ENCODE data around the gene GSX2. TPM values are rescaled to one million over a fixed set of nuclear protein-coding genes. Genes with fewer than 3 reads are reported as not detected.
"Not testable (repeated sequence)": the region's sequence is repeated elsewhere in the genome, so short reads cannot be mapped to it uniquely, and the experiment has no call there.

Gene GSX2
- total RNA-seq (not detected), polyA plus RNA-seq (not detected)
- long read RNA-seq, donor 1: 0 reads
- long read RNA-seq, donor 2: 0 reads
- long read RNA-seq, donor 3: 0 reads
- long read RNA-seq, donor 4: 0 reads

- intact Hi-C loops (cut with DNase I): loop anchor here in 1 of 4 donors (10.0 kb wide), 1 partner anchor 115 kb away; no protein-coding TSS in a partner anchor
- peaks cover 12% of the 10 kb centered on the region for H3K4me1 ChIP-seq (ENCODE audit: control insufficient read depth, insufficient read depth, low read length)
- H3K27me3 ChIP-seq (ENCODE audit: control insufficient read depth, insufficient read depth): no peaks in the 10 kb centered on the region
- under 1% methylated on average over 66 of the region's 66 CpGs for WGBS
- H3K4me3 ChIP-seq (ENCODE audit: low read length): peak within 1 kb of the TSS; percentile 45
- DNase-seq: peak; percentile 67 to 80 (median 78)
- no peak within 1 kb of the TSS for H3K27ac ChIP-seq (ENCODE audit: low read length)
- H3K9me3 ChIP-seq (ENCODE audit: control insufficient read depth, low read length): no peaks in the 10 kb centered on the region
- ATAC-seq: peak; percentile 15 to 28
Observed at GRCh38 chr4:54099748-54100574, at the start of gene GSX2. TSS of gene GSX2 (plus strand) at chr4:54100163. CDS start at chr4:54100345, 182 bp downstream.

- peaks cover 1% of the 10 kb centered on the region for H3K4me1 ChIP-seq (ENCODE audit: control insufficient read depth, insufficient read depth, low read length)
- H3K9me3 ChIP-seq (ENCODE audit: control insufficient read depth, low read length): no peaks in the 10 kb centered on the region
Observed at GRCh38 chr4:54050214-54050904, 49.6 kb upstream of the GSX2 start.

GRCh38 chr4:54053322-54053721 lies 46.6 kb upstream of the GSX2 start:
- 83% methylated on average over 5 of the region's 5 CpGs for WGBS
- H3K4me1 ChIP-seq (ENCODE audit: control insufficient read depth, insufficient read depth, low read length); H3K4me3 ChIP-seq (ENCODE audit: low read length); H3K27ac ChIP-seq (ENCODE audit: low read length); ATAC-seq; H3K27me3 ChIP-seq (ENCODE audit: control insufficient read depth, insufficient read depth); intact Hi-C loops (cut with DNase I); H3K9me3 ChIP-seq (ENCODE audit: control insufficient read depth, low read length): not testable (repeated sequence)
- DNase-seq: peak in 1 of 3 donors; percentile 41

More at GRCh38 chr4:54050214-54050904, 49.6 kb upstream of the GSX2 start:
- DNase-seq: no peak
- no peak overlapping the region for H3K27ac ChIP-seq (ENCODE audit: low read length)
- intact Hi-C loops (cut with DNase I): loop anchor here in 1 of 4 donors (2.0 kb wide), 1 partner anchor 24 kb away; no protein-coding TSS in a partner anchor
- ATAC-seq: no peak
- no peak overlapping the region for H3K4me3 ChIP-seq (ENCODE audit: low read length)
- 25% methylated on average over 1 of the region's 1 CpG for WGBS
- H3K27me3 ChIP-seq (ENCODE audit: control insufficient read depth, insufficient read depth): no peaks in the 10 kb centered on the region

- no peak for ATAC-seq
- 95% methylated on average over 2 of the region's 2 CpGs for WGBS
- no peak overlapping the region for H3K27ac ChIP-seq (ENCODE audit: low read length)
- DNase-seq: no peak
- peaks cover 3% of the 10 kb centered on the region for H3K4me1 ChIP-seq (ENCODE audit: control insufficient read depth, insufficient read depth, low read length)
- H3K27me3 ChIP-seq (ENCODE audit: control insufficient read depth, insufficient read depth): no peaks in the 10 kb centered on the region
- no peak overlapping the region for H3K4me3 ChIP-seq (ENCODE audit: low read length)
- intact Hi-C loops (cut with DNase I): no loop called here
- no peaks in the 10 kb centered on the region for H3K9me3 ChIP-seq (ENCODE audit: control insufficient read depth, low read length)
Observed at GRCh38 chr4:54054501-54054900, 45.5 kb upstream of the GSX2 start.

- H3K4me1 ChIP-seq (ENCODE audit: control insufficient read depth, insufficient read depth, low read length): peaks cover 3% of the 10 kb centered on the region
- 98% methylated on average over 1 of the region's 1 CpG for WGBS
Observed at GRCh38 chr4:54055494-54055893, 44.5 kb upstream of the GSX2 start.

GRCh38 chr4:54056360-54056759 lies 43.6 kb upstream of the GSX2 start:
- Histone ChIP-seq H3K27ac (ENCODE audit: low read length) (no peak overlapping the region), H3K9me3 (ENCODE audit: control insufficient read depth, low read length) (no peaks in the 10 kb centered on the region), H3K4me1 (ENCODE audit: control insufficient read depth, insufficient read depth, low read length) (peaks cover 3% of the 10 kb centered on the region), H3K4me3 (ENCODE audit: low read length) (no peak overlapping the region), H3K27me3 (ENCODE audit: control insufficient read depth, insufficient read depth) (no peaks in the 10 kb centered on the region)
- ATAC-seq (no peak), DNase-seq (no peak)
- intact Hi-C loops (cut with DNase I): no loop called here

More at GRCh38 chr4:54055494-54055893, 44.5 kb upstream of the GSX2 start:
- no peaks in the 10 kb centered on the region for H3K9me3 ChIP-seq (ENCODE audit: control insufficient read depth, low read length)
- no peak overlapping the region for H3K27ac ChIP-seq (ENCODE audit: low read length)
- intact Hi-C loops (cut with DNase I): no loop called here
- no peak overlapping the region for H3K4me3 ChIP-seq (ENCODE audit: low read length)
- ATAC-seq (no peak), DNase-seq (no peak)
- H3K27me3 ChIP-seq (ENCODE audit: control insufficient read depth, insufficient read depth): no peaks in the 10 kb centered on the region

- H3K4me1 ChIP-seq (ENCODE audit: control insufficient read depth, insufficient read depth, low read length): peaks cover 2% of the 10 kb centered on the region
- no peak for ATAC-seq
- H3K4me3 ChIP-seq (ENCODE audit: low read length): no peak overlapping the region
- H3K27me3 ChIP-seq (ENCODE audit: control insufficient read depth, insufficient read depth): no peaks in the 10 kb centered on the region
- intact Hi-C loops (cut with DNase I): no loop called here
- no peak overlapping the region for H3K27ac ChIP-seq (ENCODE audit: low read length)
- H3K9me3 ChIP-seq (ENCODE audit: control insufficient read depth, low read length): no peaks in the 10 kb centered on the region
- WGBS: 77% methylated on average over 3 of the region's 3 CpGs
- no peak for DNase-seq
Observed at GRCh38 chr4:54058171-54058570, 41.8 kb upstream of the GSX2 start.

GRCh38 chr4:54060116-54060515 lies 39.8 kb upstream of the GSX2 start:
- H3K4me3 ChIP-seq (ENCODE audit: low read length): no peak overlapping the region
- H3K9me3 ChIP-seq (ENCODE audit: control insufficient read depth, low read length): no peaks in the 10 kb centered on the region
- intact Hi-C loops (cut with DNase I): loop anchor here in 1 of 4 donors (10.0 kb wide), 2 partner anchors 125 to 155 kb away; no protein-coding TSS in a partner anchor
- DNase-seq: no peak
- 12% methylated on average over 2 of the region's 2 CpGs for WGBS
- no peak overlapping the region for H3K27ac ChIP-seq (ENCODE audit: low read length)
- ATAC-seq: no peak
- H3K4me1 ChIP-seq (ENCODE audit: control insufficient read depth, insufficient read depth, low read length): peaks cover 2% of the 10 kb centered on the region
- no peaks in the 10 kb centered on the region for H3K27me3 ChIP-seq (ENCODE audit: control insufficient read depth, insufficient read depth)

- 51% methylated on average over 3 of the region's 3 CpGs for WGBS
- Histone ChIP-seq H3K9me3 (ENCODE audit: control insufficient read depth, low read length) (no peaks in the 10 kb centered on the region), H3K27me3 (ENCODE audit: control insufficient read depth, insufficient read depth) (no peaks in the 10 kb centered on the region), H3K4me3 (ENCODE audit: low read length) (no peak overlapping the region), H3K4me1 (ENCODE audit: control insufficient read depth, insufficient read depth, low read length) (peaks cover 7% of the 10 kb centered on the region), H3K27ac (ENCODE audit: low read length) (no peak overlapping the region)
- intact Hi-C loops (cut with DNase I): loop anchor here in 1 of 4 donors (10.0 kb wide), 2 partner anchors 126 to 154 kb away; no protein-coding TSS in a partner anchor
- no peak for ATAC-seq
- no peak for DNase-seq
Observed at GRCh38 chr4:54061067-54061466, 38.9 kb upstream of the GSX2 start.

GRCh38 chr4:54061873-54062272 lies 38.1 kb upstream of the GSX2 start:
- H3K9me3 ChIP-seq (ENCODE audit: control insufficient read depth, low read length): no peaks in the 10 kb centered on the region
- H3K27me3 ChIP-seq (ENCODE audit: control insufficient read depth, insufficient read depth): no peaks in the 10 kb centered on the region
- WGBS: 76% methylated on average over 1 of the region's 1 CpG
- no peak overlapping the region for H3K27ac ChIP-seq (ENCODE audit: low read length)
- H3K4me3 ChIP-seq (ENCODE audit: low read length): peak overlapping the region; percentile 93
- ATAC-seq (no peak), DNase-seq (no peak)
- intact Hi-C loops (cut with DNase I): loop anchor here in 1 of 4 donors (10.0 kb wide), 2 partner anchors 127 to 153 kb away; no protein-coding TSS in a partner anchor
- peaks cover 8% of the 10 kb centered on the region for H3K4me1 ChIP-seq (ENCODE audit: control insufficient read depth, insufficient read depth, low read length)

GRCh38 chr4:54062392-54062791 lies 37.6 kb upstream of the GSX2 start:
- no peak overlapping the region for H3K27ac ChIP-seq (ENCODE audit: low read length)
- WGBS: 56% methylated on average over 3 of the region's 3 CpGs
- intact Hi-C loops (cut with DNase I): loop anchor here in 1 of 4 donors (10.0 kb wide), 2 partner anchors 128 to 152 kb away; no protein-coding TSS in a partner anchor
- no peaks in the 10 kb centered on the region for H3K9me3 ChIP-seq (ENCODE audit: control insufficient read depth, low read length)
- H3K4me1 ChIP-seq (ENCODE audit: control insufficient read depth, insufficient read depth, low read length): peaks cover 6% of the 10 kb centered on the region
- H3K27me3 ChIP-seq (ENCODE audit: control insufficient read depth, insufficient read depth): no peaks in the 10 kb centered on the region
- DNase-seq (no peak), ATAC-seq (no peak)
- peak overlapping the region; percentile 93 for H3K4me3 ChIP-seq (ENCODE audit: low read length)

Measured in right cardiac atrium (tissue), 5 donors.